ENCODE results near the gene ZMYND8.
A peak's percentile ranks its signal among the peaks of the same experiment; 100 is the strongest.

The ZMYND8 gene

GRCh38 chr20:47315339-47316056 is 41.0 kb downstream of the ZMYND8 start:
- TF ChIP-seq CTCF (conservative IDR thresholded peaks at IDR 0.05; ENCODE audit: control insufficient read depth, insufficient read depth, low read depth, low read length) = no peak
- peak; percentile 98 for DNase-seq (ENCODE audit: low read depth)
- H3K4me3 ChIP-seq (ENCODE audit: control insufficient read depth, low read depth, low read length) = no peak overlapping the region

DNA sequence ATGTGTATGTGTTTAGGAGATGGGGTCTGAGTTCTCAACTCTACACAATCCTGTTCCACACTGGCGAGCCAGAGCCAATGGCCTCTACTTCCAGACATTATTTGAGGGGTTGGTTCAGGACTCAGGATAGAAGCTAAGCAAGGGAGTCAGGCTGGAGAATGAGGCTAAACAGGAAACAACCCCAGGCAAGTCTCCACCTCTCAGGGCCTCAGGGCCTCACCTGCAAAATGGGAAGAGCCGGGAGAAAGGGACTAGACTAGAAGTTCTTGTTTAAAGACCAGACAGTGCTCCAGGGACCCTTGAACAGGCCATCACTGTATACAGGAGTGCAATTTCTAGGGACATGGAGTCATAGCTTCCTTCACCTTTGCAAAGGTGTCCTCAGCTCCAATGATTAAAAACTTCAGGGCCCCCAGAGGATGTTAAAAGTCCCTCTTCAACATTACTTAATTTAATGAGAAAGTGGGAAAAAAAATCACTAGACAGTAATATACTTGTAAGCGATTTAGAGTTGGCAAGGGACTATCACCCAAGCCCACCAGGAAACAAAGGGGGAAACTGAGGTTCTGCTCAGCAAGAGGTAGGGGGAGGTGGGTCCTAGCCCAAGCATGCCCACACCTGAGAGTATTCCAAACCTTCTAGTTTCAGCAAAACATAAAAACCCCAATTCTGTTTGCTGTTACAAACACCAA is 41.7 kb downstream of the ZMYND8 start:
- no peak for TF ChIP-seq CTCF (conservative IDR thresholded peaks at IDR 0.05; ENCODE audit: control insufficient read depth, insufficient read depth, low read depth, low read length)
- no peak for DNase-seq (ENCODE audit: low read depth)
- H3K4me3 ChIP-seq (ENCODE audit: control insufficient read depth, low read depth, low read length) = no peak overlapping the region

- DNase-seq (ENCODE audit: low read depth) = no peak
- TF ChIP-seq CTCF (conservative IDR thresholded peaks at IDR 0.05; ENCODE audit: control insufficient read depth, insufficient read depth, low read depth, low read length) = no peak
These were observed 44.4 kb downstream of the ZMYND8 start for GRCh38 chr20:47311967-47312681.

DNA sequence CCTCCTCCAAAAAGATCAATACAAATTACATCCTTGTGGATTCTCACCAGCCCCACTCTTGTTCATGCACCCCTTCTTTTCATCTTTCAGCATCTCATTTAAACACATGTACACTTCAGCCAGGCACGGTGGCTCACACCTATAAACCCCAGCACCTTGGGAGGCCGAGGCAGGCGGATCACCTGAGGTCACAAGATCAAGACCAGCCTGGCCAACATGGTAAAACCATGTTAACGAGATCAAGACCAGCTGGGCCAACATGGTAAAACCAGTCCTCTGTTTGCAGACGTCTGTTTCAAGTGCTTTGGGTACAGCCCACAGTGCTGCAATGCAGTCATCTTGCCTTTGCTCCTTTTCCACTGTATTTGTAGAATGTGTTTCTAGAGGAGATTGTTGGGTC is 45.3 kb downstream of the ZMYND8 start:
- no peak overlapping the region for H3K4me3 ChIP-seq (ENCODE audit: control insufficient read depth, low read depth, low read length)
- TF ChIP-seq CTCF (conservative IDR thresholded peaks at IDR 0.05; ENCODE audit: control insufficient read depth, insufficient read depth, low read depth, low read length) = no peak
- no peak for DNase-seq (ENCODE audit: low read depth)

More at GRCh38 chr20:47311967-47312681, 44.4 kb downstream of the ZMYND8 start:
- H3K4me3 ChIP-seq (ENCODE audit: control insufficient read depth, low read depth, low read length) = no peak overlapping the region

DNA sequence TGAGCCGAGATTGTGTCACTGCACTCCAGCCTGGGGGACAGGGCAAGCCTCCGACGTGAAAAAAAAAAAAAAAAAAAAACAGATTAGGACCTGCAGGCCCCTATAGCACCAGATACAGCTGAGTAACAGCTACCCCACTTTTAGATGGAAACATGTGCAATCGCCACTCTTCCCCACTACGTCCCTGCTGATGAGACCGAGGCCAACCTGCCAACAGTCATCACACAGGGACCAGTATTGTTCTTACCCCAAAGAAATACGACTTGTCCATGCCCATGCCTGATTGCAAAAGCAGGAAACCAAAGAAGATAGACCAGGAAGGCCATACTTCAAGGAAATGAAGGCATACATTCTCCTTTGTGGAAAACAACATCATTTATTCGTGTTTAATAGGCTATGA is 45.8 kb downstream of the ZMYND8 start:
- no peak for TF ChIP-seq CTCF (conservative IDR thresholded peaks at IDR 0.05; ENCODE audit: control insufficient read depth, insufficient read depth, low read depth, low read length)
- no peak for DNase-seq (ENCODE audit: low read depth)
- no peak overlapping the region for H3K4me3 ChIP-seq (ENCODE audit: control insufficient read depth, low read depth, low read length)

- H3K4me3 ChIP-seq (ENCODE audit: control insufficient read depth, low read depth, low read length) = no peak overlapping the region
- DNase-seq (ENCODE audit: low read depth) = no peak
- TF ChIP-seq CTCF (conservative IDR thresholded peaks at IDR 0.05; ENCODE audit: control insufficient read depth, insufficient read depth, low read depth, low read length) = no peak
These were observed 46.6 kb downstream of the ZMYND8 start for GRCh38 chr20:47309806-47310426.
